IMR-90 (cell line): ENCODE measurements around the gene MTCL1. TPM values are rescaled to one million over a fixed set of nuclear protein-coding genes. Genes with fewer than 3 reads are reported as not detected.

Source experiments
- ATAC-seq: fragments of 200-7000 bp; cut with Tn5 transposase; 2 replicates; pipeline ENCODE4 v1.9.1; 2020; ENCODE audit warnings: low read depth, mild to moderate bottlenecking, moderate library complexity
- BruUV-seq: library from RNA; stranded (reverse); fragments of 400-500 nt; replicated peaks from 2 replicates; lab custom pipeline; 2021; lab: Mats Ljungman, UMichigan
- CTCF ChIA-PET: fragments of 300-600 bp; formaldehyde crosslinking; extraction: SDS; loops from one replicate; lab custom pipeline; 2021; ENCODE audit warnings: antibody characterized with exemption; lab: Yijun Ruan, JAX
- POLR2A ChIA-PET: fragments of 300-600 bp; sonication (Branson Sonifier 250); formaldehyde crosslinking; loops from one replicate; lab custom pipeline; 2022; ENCODE audit warnings: antibody characterized with exemption; ENCODE audit not compliant: unreplicated experiment; lab: Charles Lee
- DNase-seq: peaks from one replicate; pipeline ENCODE4 v3.0.0; 2013
- H2AFZ ChIP-seq: replicated peaks from 2 replicates; pipeline ENCODE3; 2013; ENCODE audit warnings: low read length, mild to moderate bottlenecking; ENCODE audit not compliant: poor library complexity
- H2AK5ac ChIP-seq: 2 replicates; pipeline ENCODE4 v1.6.1; 2013; ENCODE audit warnings: low read depth, low read length, inconsistent platforms
- H2AK9ac ChIP-seq: replicated peaks from 2 replicates; pipeline ENCODE3; 2013; ENCODE audit warnings: mild to moderate bottlenecking, low read depth, low read length, moderate library complexity; ENCODE audit not compliant: poor library complexity
- H2BK120ac ChIP-seq: 2 replicates; pipeline ENCODE4 v1.6.1; 2013; ENCODE audit warnings: low read depth, low read length, inconsistent platforms
- H2BK15ac ChIP-seq: 3 replicates; pipeline ENCODE4 v1.6.1; 2013; ENCODE audit warnings: low read depth, low read length, inconsistent platforms
- H2BK20ac ChIP-seq: 2 replicates; pipeline ENCODE4 v1.6.1; 2013; ENCODE audit warnings: low read depth, mild to moderate bottlenecking, inconsistent platforms, low read length, moderate library complexity
- H2BK5ac ChIP-seq: 2 replicates; pipeline ENCODE4 v1.6.1; 2013; ENCODE audit warnings: mild to moderate bottlenecking, low read depth, low read length, inconsistent platforms; ENCODE audit not compliant: poor library complexity, severe bottlenecking
- H3K14ac ChIP-seq: replicated peaks from 2 replicates; pipeline ENCODE4 v1.6.1; 2013; ENCODE audit warnings: low read depth, low read length, inconsistent platforms
- H3K18ac ChIP-seq: 2 replicates; pipeline ENCODE4 v1.6.1; 2013; ENCODE audit warnings: low read depth, low read length, control low read depth
- H3K23ac ChIP-seq: 2 replicates; pipeline ENCODE4 v1.6.1; 2013; ENCODE audit warnings: low read depth, low read length, inconsistent platforms
- H3K27ac ChIP-seq: 2 replicates; pipeline ENCODE4 v1.5.1; 2013; ENCODE audit warnings: mild to moderate bottlenecking, control low read depth, low read length; ENCODE audit not compliant: insufficient read depth
- H3K27me3 ChIP-seq: 2 replicates; pipeline ENCODE4 v1.6.1; 2013; ENCODE audit warnings: low read length; ENCODE audit not compliant: control insufficient read depth, insufficient read depth
- H3K36me3 ChIP-seq: 2 replicates; pipeline ENCODE4 v1.6.1; 2013; ENCODE audit warnings: low read length, mixed read lengths; ENCODE audit not compliant: control insufficient read depth, insufficient read depth
- H3K4ac ChIP-seq: 2 replicates; pipeline ENCODE4 v1.6.1; 2013; ENCODE audit warnings: low read depth, low read length, inconsistent platforms
- H3K4me1 ChIP-seq: 2 replicates; pipeline ENCODE4 v1.6.1; 2013; ENCODE audit warnings: low read length, mixed read lengths; ENCODE audit not compliant: control insufficient read depth, insufficient read depth
- H3K4me2 ChIP-seq: 2 replicates; pipeline ENCODE4 v1.6.1; 2013; ENCODE audit warnings: low read depth, mild to moderate bottlenecking, control low read depth, low read length, moderate library complexity
- H3K4me3 ChIP-seq: 2 replicates; pipeline ENCODE4 v1.5.1; 2013; ENCODE audit warnings: low read depth, mild to moderate bottlenecking, control low read depth, low read length, moderate library complexity; ENCODE audit not compliant: insufficient read depth
- H3K56ac ChIP-seq: 2 replicates; pipeline ENCODE4 v1.6.1; 2013; ENCODE audit warnings: low read length, inconsistent platforms; ENCODE audit not compliant: insufficient read depth; ENCODE audit errors: extremely low read depth
- H3K79me1 ChIP-seq, 2 experiments: 2 replicates each; pipeline ENCODE4 v1.6.1; 2013; ENCODE audit warnings: low read length in 2 of 2, inconsistent platforms in 1 of 2, low read depth in 1 of 2
- H3K9ac ChIP-seq: 2 replicates; pipeline ENCODE4 v1.6.1; 2013; ENCODE audit warnings: low read depth, low read length, control low read depth
- H3K9me1 ChIP-seq: 2 replicates; pipeline ENCODE4 v1.6.1; 2013; ENCODE audit warnings: low read length, inconsistent platforms; ENCODE audit not compliant: insufficient read depth
- H3K9me3 ChIP-seq: 2 replicates; pipeline ENCODE4 v1.6.1; 2013; ENCODE audit warnings: low read length; ENCODE audit not compliant: control insufficient read depth, insufficient read depth
- H4K20me1 ChIP-seq: 2 replicates; pipeline ENCODE4 v1.6.1; 2013; ENCODE audit warnings: low read length, inconsistent platforms; ENCODE audit not compliant: insufficient read depth
- H4K5ac ChIP-seq: 2 replicates; pipeline ENCODE4 v1.6.1; 2013; ENCODE audit warnings: mild to moderate bottlenecking, low read depth, low read length, control low read depth
- H4K8ac ChIP-seq, 2 experiments: 2 replicates each; pipeline ENCODE4 v1.6.1; 2013; ENCODE audit warnings: low read depth in 2 of 2, low read length in 2 of 2, control low read depth in 1 of 2, inconsistent platforms in 1 of 2
- H4K91ac ChIP-seq: 2 replicates; pipeline ENCODE4 v1.6.1; 2013; ENCODE audit warnings: low read depth, low read length, inconsistent platforms; ENCODE audit not compliant: insufficient read depth
- BHLHE40 ChIP-seq: fragments of 150-350 bp; IDR thresholded peaks from 2 replicates; pipeline ENCODE4 v1.6.1; 2016; ENCODE audit warnings: mild to moderate bottlenecking, low read depth, low read length
- CEBPB ChIP-seq: IDR thresholded peaks from 2 replicates; pipeline ENCODE4 v1.6.1; 2012; ENCODE audit warnings: low read depth, low read length, improper control_type of control experiment
- ELK1 ChIP-seq: fragments of 150-350 bp; IDR thresholded peaks from 2 replicates; pipeline ENCODE4 v1.6.1; 2016; ENCODE audit warnings: low read depth, mild to moderate bottlenecking, low read length, moderate library complexity, borderline replicate concordance
- FOS ChIP-seq: fragments of 150-350 bp; IDR thresholded peaks from 2 replicates; pipeline ENCODE4 v1.6.1; 2016; ENCODE audit warnings: low read depth, low read length
- MAFK ChIP-seq: IDR thresholded peaks from 2 replicates; pipeline ENCODE4 v1.6.1; 2012; ENCODE audit warnings: low read depth, low read length, improper control_type of control experiment
- MAZ ChIP-seq: IDR thresholded peaks from 2 replicates; pipeline ENCODE4 v1.6.1; 2012; ENCODE audit warnings: low read depth, mild to moderate bottlenecking, low read length, improper control_type of control experiment, moderate library complexity, borderline replicate concordance
- MXI1 ChIP-seq: IDR thresholded peaks from 2 replicates; pipeline ENCODE4 v1.6.1; 2012; ENCODE audit warnings: low read depth, mild to moderate bottlenecking, low read length, moderate library complexity, borderline replicate concordance
- NFE2L2 ChIP-seq: fragments of 150-350 bp; IDR thresholded peaks from 2 replicates; pipeline ENCODE4 v1.6.1; 2016; ENCODE audit warnings: low read depth, mild to moderate bottlenecking, low read length
- RAD21 ChIP-seq: IDR thresholded peaks from 2 replicates; pipeline ENCODE4 v1.6.1; 2012; ENCODE audit warnings: low read length, improper control_type of control experiment
- RFX5 ChIP-seq: IDR thresholded peaks from 2 replicates; pipeline ENCODE4 v1.8.0; 2012; ENCODE audit warnings: low read depth, mild to moderate bottlenecking, low read length, moderate library complexity
- SMC3 ChIP-seq: fragments of 150-350 bp; IDR thresholded peaks from 2 replicates; pipeline ENCODE4 v1.6.1; 2016; ENCODE audit warnings: low read depth, mild to moderate bottlenecking, antibody characterized with exemption, low read length, moderate library complexity
- USF2 ChIP-seq: fragments of 150-350 bp; IDR thresholded peaks from 2 replicates; pipeline ENCODE4 v1.6.1; 2017; ENCODE audit warnings: mild to moderate bottlenecking, antibody characterized with exemption, low read length, low read depth
- WGBS, 2 experiments: methylation state at CpG; one replicate each; pipeline versions ENCODE4 v1.1.5 to v1.1.7; 2013; ENCODE audit warnings: missing lambda C conversion rate in 2 of 2; ENCODE audit not compliant: insufficient read length in 1 of 2; ENCODE audit errors: extremely low coverage in 2 of 2; 5-methylcytosine and 5-hydroxymethylcytosine counted together
- dilution Hi-C: fragments of 300-500 bp; cut with HindIII; formaldehyde crosslinking; loops from one replicate; pipeline ENCODE4 v1.14.3; 2018; ENCODE audit warnings: low sequenced_read_pairs; ENCODE audit not compliant: unreplicated experiment
- in situ Hi-C: fragments of 300-500 bp; cut with MboI; formaldehyde crosslinking; loops from 3 replicates; pipeline ENCODE4 v1.14.3; 2019; ENCODE audit warnings: low sequenced_read_pairs, inconsistent platforms, mixed read lengths
- intact Hi-C: fragments of 100-400 bp; cut with micrococcal nuclease; formaldehyde crosslinking; loops from 2 replicates; pipeline ENCODE4 v1.10.0; 2022
- polyA plus RNA-seq, 3 experiments: library from polyadenylated mRNA; depleted of rRNA; stranded (reverse); fragments of >200 nt; gene quantifications; 2 replicates each; pipeline ENCODE4 v1.2.3, GENCODE V29; 2012; ENCODE audit warnings: low replicate concordance in 1 of 3
- total RNA-seq: library from RNA; depleted of rRNA; stranded (reverse); fragments of >200 nt; gene quantifications from 2 replicates; pipeline ENCODE4 v1.2.3, GENCODE V29; 2012

Gene MTCL1
- total and polyA plus RNA-seq, 2 of the 4 experiments (the other 2 are of a cell fraction) = 29.0 to 45.3 TPM

- TF ChIP-seq RFX5 = no peak
Measured at GRCh38 chr18:8799596-8800441, 94.5 kb downstream of the MTCL1 start (continued).

DNA sequence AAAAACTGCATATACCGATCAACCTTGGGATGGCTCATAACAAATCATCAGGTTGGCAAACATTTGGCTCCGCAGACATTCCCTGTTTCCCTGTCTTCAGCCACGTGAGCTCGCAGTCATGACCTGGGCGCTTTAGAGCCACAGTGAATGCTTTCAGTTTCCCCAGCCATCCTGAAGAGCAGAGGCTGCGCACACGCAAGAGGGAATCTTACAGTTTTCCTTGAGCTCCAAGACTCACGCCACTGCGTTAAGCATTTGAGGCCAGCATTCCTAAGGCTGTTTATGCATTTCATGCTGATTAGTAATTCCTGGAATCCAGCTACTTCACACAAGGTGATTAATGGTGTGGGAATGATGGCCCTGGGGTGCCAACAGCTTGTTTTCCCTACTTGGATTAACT is 95.1 kb downstream of the MTCL1 start:
- Histone ChIP-seq H3K27ac (peak overlapping the region; percentile 95), H3K9me3 (no peaks in the 10 kb centered on the region), H2AK5ac (peak overlapping the region; percentile 100), H3K4me1 (peaks cover 43% of the 10 kb centered on the region), H3K36me3 (peaks cover 31% of the 10 kb centered on the region), H3K4ac (peak overlapping the region; percentile 100), H4K5ac (peak overlapping the region; percentile 98), H2BK5ac (peak overlapping the region; percentile 96), H3K4me2 (peak overlapping the region; percentile 46), H3K14ac (peak overlapping the region; percentile 99), H3K27me3 (no peaks in the 10 kb centered on the region), H3K9me1 (peaks cover 42% of the 10 kb centered on the region), H3K23ac (peak overlapping the region; percentile 98), H3K79me1 (peaks cover 35 to 63% of the 10 kb centered on the region in 2 experiments), H3K56ac (peak overlapping the region; percentile 96), H4K20me1 (no peaks in the 10 kb centered on the region), H3K9ac (peak overlapping the region; percentile 55), H3K18ac (peak overlapping the region; percentile 98), H3K4me3 (peak overlapping the region; percentile 1; the same call in 1 of the 2 replicates), H2BK120ac (peak overlapping the region; percentile 99), H4K91ac (peak overlapping the region; percentile 99), H2AFZ (peak overlapping the region; percentile 47), H4K8ac (peak overlapping the region; percentile 71 to 98), H2AK9ac (peak overlapping the region; percentile 90), H2BK20ac (peak overlapping the region; percentile 99), H2BK15ac (peak overlapping the region; percentile 87)
- no TSS peak for BruUV-seq
- POLR2A ChIA-PET = interaction anchor here (0.6 to 1.9 kb wide), 11 partner anchors 8 to 143 kb away, joined by 3 to 7 read pairs (median 3); no protein-coding TSS in a partner anchor
- dilution Hi-C loops (no loop called here), in situ Hi-C loops (no loop called here), intact Hi-C loops (loop anchor here (1.0 to 10.0 kb wide), 5 partner anchors 54 to 336 kb away; partner anchors contain the start of gene ANKRD12)
- DNase-seq (peak; percentile 100), ATAC-seq (peak; percentile 75)
- CTCF ChIA-PET = interaction anchor here (0.7 to 1.0 kb wide), 3 partner anchors 31 to 1510 kb away, joined by 3 to 4 read pairs (median 4); no protein-coding TSS in a partner anchor
- WGBS, 2 experiments = 0% methylated on average over 7 of the region's 9 CpGs; no CpG with 5 or more reads in 1 of the 2 experiments
- peak; percentile 30; the same call in 1 of the 2 replicates for TF ChIP-seq MAZ
- peak; percentile 88 for TF ChIP-seq FOS
- peak; percentile 21; the same call in 1 of the 2 replicates for TF ChIP-seq RAD21
- peak; percentile 33; the same call in 1 of the 2 replicates for TF ChIP-seq MAFK
- peak; percentile 42; the same call in 1 of the 2 replicates for TF ChIP-seq CEBPB
- peak; percentile 32; the same call in 1 of the 2 replicates for TF ChIP-seq NFE2L2
- no peak for TF ChIP-seq ELK1
- TF ChIP-seq MXI1 = peak; percentile 83
- peak; percentile 63 for TF ChIP-seq USF2
- TF ChIP-seq SMC3 = peak; percentile 18; the same call in 1 of the 2 replicates
- no peak for TF ChIP-seq RFX5
- TF ChIP-seq BHLHE40 = peak; percentile 79
